NCI-H2171 treated with DMSO at 0.1 percent for 48 hours (cell line): Measurements from ENCODE around the gene CLEC14A.

Source experiments
- DNase-seq: peaks from one replicate; lab custom pipeline; 2025; lab: John Stamatoyannopoulos, UW

The CLEC14A gene

GRCh38 chr14:38248321-38249028, 7.4 kb downstream of the CLEC14A start:
- DNase-seq = no peak

- DNase-seq = no peak
Observed at GRCh38 chr14:38243696-38244240, 12.1 kb downstream of the CLEC14A start.

- no peak for DNase-seq
Observed at GRCh38 chr14:38238878-38239277, 17.0 kb downstream of the CLEC14A start.

- DNase-seq = no peak
Observed at GRCh38 chr14:38238332-38238731, 17.6 kb downstream of the CLEC14A start.

- no peak for DNase-seq
Observed at GRCh38 chr14:38233218-38233617, 22.7 kb downstream of the CLEC14A start.

- DNase-seq = no peak
Observed at GRCh38 chr14:38226366-38226765, 29.5 kb downstream of the CLEC14A start.

- no peak for DNase-seq
Observed at GRCh38 chr14:38225946-38226345, 29.9 kb downstream of the CLEC14A start.

- no peak for DNase-seq
Observed at GRCh38 chr14:38224338-38224737, 31.6 kb downstream of the CLEC14A start.

GRCh38 chr14:38221077-38221476, 34.8 kb downstream of the CLEC14A start:
- no peak for DNase-seq

- DNase-seq = no peak
Observed at GRCh38 chr14:38217553-38217952, 38.3 kb downstream of the CLEC14A start.

GRCh38 chr14:38213001-38213400, 42.9 kb downstream of the CLEC14A start:
- no peak for DNase-seq

GRCh38 chr14:38212111-38212510, 43.8 kb downstream of the CLEC14A start:
- DNase-seq = no peak

GRCh38 chr14:38211255-38211735, 44.6 kb downstream of the CLEC14A start:
- no peak for DNase-seq

GRCh38 chr14:38210587-38211216, 45.2 kb downstream of the CLEC14A start:
- DNase-seq = no peak

- no peak for DNase-seq
Observed at GRCh38 chr14:38209572-38210557, 46.0 kb downstream of the CLEC14A start.

GRCh38 chr14:38208618-38209562, 47.0 kb downstream of the CLEC14A start:
- DNase-seq = no peak

GRCh38 chr14:38207736-38208617, 47.9 kb downstream of the CLEC14A start, which contains the start of gene SSTR1:
TSS of gene SSTR1 (plus strand) at chr14:38207904. CDS start at chr14:38209390, 1,486 bp downstream.
- no peak for DNase-seq

GRCh38 chr14:38207377-38207735, 48.5 kb downstream of the CLEC14A start:
- no peak for DNase-seq

GRCh38 chr14:38206689-38207376, 49.1 kb downstream of the CLEC14A start:
- DNase-seq = no peak
